Astrocyte (in vitro differentiated cells and primary cell): ENCODE measurements around the gene KDM5B. TPM values are rescaled to one million over a fixed set of nuclear protein-coding genes. Genes with fewer than 3 reads are reported as not detected.

Source experiments
- DNase-seq: peaks from one replicate; pipeline ENCODE4 v3.0.0-alpha.2; 2010; ENCODE audit warnings: low read depth
- FAIRE-seq: peaks from 2 replicates; lab custom pipeline; 2011; peaks lifted over from hg19 to GRCh38; lab: Jason Lieb, UNC
- H2AFZ ChIP-seq: 2 replicates; pipeline ENCODE4 v1.6.0; 2012; ENCODE audit warnings: low read depth, low read length, inconsistent platforms
- H3K27ac ChIP-seq: 2 replicates; pipeline ENCODE4 v1.5.1; 2011; ENCODE audit warnings: low read depth, low read length, inconsistent platforms
- H3K27me3 ChIP-seq: 2 replicates; pipeline ENCODE4 v1.6.0; 2011; ENCODE audit warnings: low read length, inconsistent platforms; ENCODE audit not compliant: insufficient read depth
- H3K36me3 ChIP-seq: 2 replicates; pipeline ENCODE4 v1.5.1; 2011; ENCODE audit warnings: low read length, inconsistent platforms; ENCODE audit not compliant: insufficient read depth
- H3K4me1 ChIP-seq: 2 replicates; pipeline ENCODE4 v1.5.1; 2011; ENCODE audit warnings: low read length, inconsistent platforms; ENCODE audit not compliant: insufficient read depth
- H3K4me2 ChIP-seq: 2 replicates; pipeline ENCODE4 v1.6.0; 2012; ENCODE audit warnings: low read length, inconsistent platforms
- H3K4me3 ChIP-seq: 2 replicates; pipeline ENCODE4 v1.5.1; 2011; ENCODE audit warnings: low read depth, mild to moderate bottlenecking, low read length, inconsistent platforms; ENCODE audit not compliant: insufficient read depth
- H3K79me2 ChIP-seq: 2 replicates; pipeline ENCODE4 v1.6.0; 2012; ENCODE audit warnings: mild to moderate bottlenecking, low read length, inconsistent platforms; ENCODE audit not compliant: insufficient read depth
- H3K9ac ChIP-seq: 2 replicates; pipeline ENCODE4 v1.6.0; 2012; ENCODE audit warnings: mild to moderate bottlenecking, low read length, inconsistent platforms
- H3K9me3 ChIP-seq: 2 replicates; pipeline ENCODE4 v1.5.1; 2012; ENCODE audit warnings: low read depth, mild to moderate bottlenecking, low read length, inconsistent platforms; ENCODE audit not compliant: insufficient read depth
- H4K20me1 ChIP-seq: 2 replicates; pipeline ENCODE4 v1.6.0; 2012; ENCODE audit warnings: low read length, inconsistent platforms; ENCODE audit not compliant: insufficient read depth
- H3K27ac Mint-ChIP-seq: one replicate; pipeline ENCODE4 v1.8.0; 2021; ENCODE audit warnings: mild to moderate bottlenecking, mixed read lengths; ENCODE audit not compliant: unreplicated experiment
- H3K27me3 Mint-ChIP-seq: one replicate; pipeline ENCODE4 v1.8.0; 2021; ENCODE audit warnings: low read depth, mixed read lengths; ENCODE audit not compliant: unreplicated experiment
- H3K36me3 Mint-ChIP-seq: one replicate; pipeline ENCODE4 v1.8.0; 2021; ENCODE audit warnings: low read depth, mixed read lengths; ENCODE audit not compliant: unreplicated experiment
- H3K4me1 Mint-ChIP-seq: one replicate; pipeline ENCODE4 v1.8.0; 2021; ENCODE audit warnings: low read depth, mixed read lengths; ENCODE audit not compliant: unreplicated experiment
- H3K4me3 Mint-ChIP-seq: one replicate; pipeline ENCODE4 v1.8.0; 2021; ENCODE audit warnings: mild to moderate bottlenecking, moderate library complexity, mixed read lengths; ENCODE audit not compliant: unreplicated experiment
- H3K9me3 Mint-ChIP-seq: one replicate; pipeline ENCODE4 v1.8.0; 2021; ENCODE audit warnings: mild to moderate bottlenecking, mixed read lengths; ENCODE audit not compliant: unreplicated experiment
- EZH2 ChIP-seq: IDR thresholded peaks from 2 replicates; pipeline ENCODE4 v1.6.1; 2012; ENCODE audit warnings: mild to moderate bottlenecking, low read length, inconsistent platforms; ENCODE audit not compliant: insufficient read depth
- total RNA-seq: library from RNA; stranded (reverse); gene quantifications from 2 replicates; pipeline ENCODE4 v1.2.1, GENCODE V29; 2021
- TF ChIP-seq, protein P1 (sequence below): IDR thresholded peaks from 2 replicates; pipeline ENCODE4 v1.5.1; 2011; ENCODE audit warnings: low read depth, mild to moderate bottlenecking, inconsistent platforms, low read length, moderate library complexity; ENCODE audit not compliant: insufficient read depth

KDM5B gene
- total RNA-seq, 1 donor from 2014 or later, result 182 TPM

DNA sequence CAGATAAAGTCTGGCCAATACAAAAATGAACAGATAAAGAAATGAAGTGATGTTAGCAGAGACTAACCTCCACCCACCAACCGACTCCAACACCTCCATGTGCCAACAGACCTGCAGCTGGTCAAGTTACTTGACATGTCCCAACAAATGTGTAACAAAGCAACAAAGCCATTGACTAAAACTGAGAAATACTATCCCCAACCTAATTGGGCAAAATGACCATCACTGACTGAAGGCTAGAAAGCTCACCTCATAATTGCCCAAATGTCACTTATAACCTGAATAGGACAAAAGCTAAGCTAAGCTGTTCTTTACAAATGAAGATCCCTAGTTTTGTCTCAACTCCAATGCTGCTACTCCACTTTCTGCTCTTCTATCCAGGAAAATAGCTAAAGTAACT, 7.5 kb downstream of the KDM5B start:
- Mint-ChIP-seq H3K27ac (peak overlapping the region; percentile 36), H3K27me3 (no peaks in the 10 kb centered on the region), H3K36me3 (peaks cover 6% of the 10 kb centered on the region), H3K9me3 (no peaks in the 10 kb centered on the region), H3K4me1 (peaks cover 19% of the 10 kb centered on the region), H3K4me3 (no peak overlapping the region)
- no peaks in the 10 kb centered on the region for H3K27me3 ChIP-seq
- peaks cover 11% of the 10 kb centered on the region for H3K4me1 ChIP-seq
- TF ChIP-seq EZH2, result no peak
- TF ChIP-seq, protein P1, sequence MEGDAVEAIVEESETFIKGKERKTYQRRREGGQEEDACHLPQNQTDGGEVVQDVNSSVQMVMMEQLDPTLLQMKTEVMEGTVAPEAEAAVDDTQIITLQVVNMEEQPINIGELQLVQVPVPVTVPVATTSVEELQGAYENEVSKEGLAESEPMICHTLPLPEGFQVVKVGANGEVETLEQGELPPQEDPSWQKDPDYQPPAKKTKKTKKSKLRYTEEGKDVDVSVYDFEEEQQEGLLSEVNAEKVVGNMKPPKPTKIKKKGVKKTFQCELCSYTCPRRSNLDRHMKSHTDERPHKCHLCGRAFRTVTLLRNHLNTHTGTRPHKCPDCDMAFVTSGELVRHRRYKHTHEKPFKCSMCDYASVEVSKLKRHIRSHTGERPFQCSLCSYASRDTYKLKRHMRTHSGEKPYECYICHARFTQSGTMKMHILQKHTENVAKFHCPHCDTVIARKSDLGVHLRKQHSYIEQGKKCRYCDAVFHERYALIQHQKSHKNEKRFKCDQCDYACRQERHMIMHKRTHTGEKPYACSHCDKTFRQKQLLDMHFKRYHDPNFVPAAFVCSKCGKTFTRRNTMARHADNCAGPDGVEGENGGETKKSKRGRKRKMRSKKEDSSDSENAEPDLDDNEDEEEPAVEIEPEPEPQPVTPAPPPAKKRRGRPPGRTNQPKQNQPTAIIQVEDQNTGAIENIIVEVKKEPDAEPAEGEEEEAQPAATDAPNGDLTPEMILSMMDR, result no peak
- no peak overlapping the region for H2AFZ ChIP-seq
- peaks cover 100% of the 10 kb centered on the region for H3K79me2 ChIP-seq
- H3K9ac ChIP-seq, result no peak overlapping the region
- H3K4me3 ChIP-seq, result no peak overlapping the region
- H3K9me3 ChIP-seq, result no peaks in the 10 kb centered on the region
- no peaks in the 10 kb centered on the region for H3K36me3 ChIP-seq
- no peak overlapping the region for H3K27ac ChIP-seq
- FAIRE-seq (no peak), DNase-seq (no peak)
- peaks cover 99% of the 10 kb centered on the region for H4K20me1 ChIP-seq
- H3K4me2 ChIP-seq, result no peak overlapping the region

DNA sequence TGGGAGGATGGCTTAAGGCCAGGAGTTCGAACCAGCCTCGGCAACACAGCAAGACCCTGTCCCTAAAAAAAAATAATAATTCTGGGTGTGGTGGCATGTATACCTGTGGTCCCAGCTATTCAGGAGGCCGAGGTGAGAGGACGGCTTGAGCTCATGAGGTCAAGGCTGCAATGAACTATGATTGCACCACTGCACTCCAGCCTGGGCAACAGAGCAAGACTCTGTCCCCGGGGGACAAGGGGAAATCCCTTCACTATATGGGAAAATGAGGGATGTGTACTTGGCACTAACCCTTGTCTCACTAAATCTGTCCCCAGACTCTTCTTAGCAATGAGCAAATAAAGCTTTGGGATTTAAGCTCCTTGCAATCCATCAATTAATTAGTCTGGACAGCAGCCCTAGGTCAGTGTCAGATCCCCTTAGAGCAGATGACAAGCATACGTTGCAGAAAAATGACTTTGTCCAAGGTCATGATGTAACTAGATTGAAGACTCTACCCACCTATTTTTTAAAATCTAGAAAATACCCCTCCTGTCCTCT, 9.4 kb downstream of the KDM5B start:
- H3K27ac ChIP-seq, result no peak overlapping the region
- H3K4me1 ChIP-seq, result peaks cover 8% of the 10 kb centered on the region
- FAIRE-seq (no peak), DNase-seq (no peak)
- H3K9ac ChIP-seq, result no peak overlapping the region
- Mint-ChIP-seq H3K36me3 (peaks cover 6% of the 10 kb centered on the region), H3K4me3 (no peak overlapping the region), H3K27me3 (no peaks in the 10 kb centered on the region), H3K27ac (no peak overlapping the region), H3K4me1 (peaks cover 21% of the 10 kb centered on the region), H3K9me3 (no peaks in the 10 kb centered on the region)
- H3K27me3 ChIP-seq, result no peaks in the 10 kb centered on the region
- no peak overlapping the region for H3K4me2 ChIP-seq
- H2AFZ ChIP-seq, result no peak overlapping the region
- H3K9me3 ChIP-seq, result no peaks in the 10 kb centered on the region
- TF ChIP-seq EZH2, result no peak
- TF ChIP-seq, protein P1, result no peak
- H3K79me2 ChIP-seq, result peaks cover 100% of the 10 kb centered on the region
- H3K4me3 ChIP-seq, result no peak overlapping the region
- no peaks in the 10 kb centered on the region for H3K36me3 ChIP-seq
- H4K20me1 ChIP-seq, result peaks cover 99% of the 10 kb centered on the region

DNA sequence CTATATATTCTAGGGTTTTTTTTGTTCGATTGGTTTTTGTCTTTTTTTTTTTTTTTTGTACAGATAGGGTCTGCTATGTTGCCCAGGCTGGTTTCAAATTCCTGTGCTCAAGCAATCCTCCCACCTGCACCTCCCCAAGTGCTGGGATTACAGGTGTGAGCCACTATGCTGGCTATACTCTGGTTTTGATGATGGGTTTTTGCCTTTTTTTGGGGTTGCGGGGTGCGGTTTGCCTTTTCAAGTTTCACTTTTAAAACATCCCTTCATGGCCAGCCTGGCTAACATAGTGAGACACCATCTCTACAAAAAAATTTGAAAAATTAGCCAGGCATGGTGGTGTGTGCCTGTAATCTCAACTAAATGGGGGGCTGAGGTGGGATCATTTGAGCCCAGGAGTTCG, 10.0 kb downstream of the KDM5B start:
- no peak for FAIRE-seq
- no peak for TF ChIP-seq EZH2
- TF ChIP-seq, protein P1, result no peak
- H3K4me3 Mint-ChIP-seq, result no peak overlapping the region
- peaks cover 6% of the 10 kb centered on the region for H3K36me3 Mint-ChIP-seq
- Histone ChIP-seq H3K9ac (no peak overlapping the region), H3K4me2 (no peak overlapping the region), H3K36me3 (no peaks in the 10 kb centered on the region), H3K27ac (no peak overlapping the region), H3K9me3 (no peaks in the 10 kb centered on the region), H4K20me1 (peaks cover 99% of the 10 kb centered on the region), H3K79me2 (peaks cover 100% of the 10 kb centered on the region), H3K27me3 (no peaks in the 10 kb centered on the region), H3K4me3 (no peak overlapping the region), H3K4me1 (peaks cover 4% of the 10 kb centered on the region), H2AFZ (no peak overlapping the region)
- H3K27me3 Mint-ChIP-seq, result no peaks in the 10 kb centered on the region
- DNase-seq, result no peak
- no peak overlapping the region for H3K27ac Mint-ChIP-seq
- H3K4me1 Mint-ChIP-seq, result peaks cover 18% of the 10 kb centered on the region
- H3K9me3 Mint-ChIP-seq, result no peaks in the 10 kb centered on the region
